ENCODE measurements around the gene DGKQ. TPM values are rescaled to one million over a fixed set of nuclear protein-coding genes. Genes with fewer than 3 reads are reported as not detected.
"Not testable (repeated sequence)": the region's sequence is repeated elsewhere in the genome, so short reads cannot be mapped to it uniquely, and the experiment has no call there.

DGKQ gene
- total RNA-seq, 1 donor from 2014 or later: 17.9 TPM

DNA sequence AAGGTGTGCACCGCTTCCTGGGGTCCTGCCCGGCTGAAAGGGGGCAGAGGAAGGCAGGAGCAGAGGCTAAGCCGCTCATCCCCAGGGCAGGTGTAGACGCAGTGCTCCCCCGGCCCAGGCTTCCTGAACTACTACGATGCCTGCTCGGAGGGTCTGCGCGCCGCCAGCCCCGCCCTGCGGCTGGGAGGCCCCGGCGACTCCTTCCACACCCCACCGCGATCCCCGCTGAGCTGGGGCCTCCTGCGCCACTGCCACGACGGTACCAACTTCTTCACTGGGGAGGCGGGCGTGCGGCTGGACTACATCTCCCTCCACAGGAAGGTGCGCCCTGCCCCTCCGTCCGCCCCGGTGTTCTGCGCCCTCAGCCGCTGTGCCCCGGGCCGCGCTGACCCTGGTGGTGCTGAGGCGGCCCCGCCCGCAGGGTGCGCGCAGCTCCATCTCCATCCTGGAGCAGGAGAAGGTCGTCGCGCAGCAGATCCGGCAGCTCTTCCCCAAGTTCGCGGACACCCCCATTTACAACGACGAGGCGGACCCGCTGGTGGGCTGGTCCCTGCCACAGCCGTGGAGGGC is 28.3 kb upstream of the DGKQ start:
- Histone ChIP-seq H3K36me3 (ENCODE audit: control insufficient read depth, insufficient read depth, low read length) (no peaks in the 10 kb centered on the region), H3K4me3 (ENCODE audit: low read depth, low read length) (no peak overlapping the region), H3K27me3 (ENCODE audit: control insufficient read depth, insufficient read depth, low read length) (peaks cover 56% of the 10 kb centered on the region)
- DNase-seq (ENCODE audit: low read depth) (no peak), FAIRE-seq (no peak)
- TF ChIP-seq, protein P1, sequence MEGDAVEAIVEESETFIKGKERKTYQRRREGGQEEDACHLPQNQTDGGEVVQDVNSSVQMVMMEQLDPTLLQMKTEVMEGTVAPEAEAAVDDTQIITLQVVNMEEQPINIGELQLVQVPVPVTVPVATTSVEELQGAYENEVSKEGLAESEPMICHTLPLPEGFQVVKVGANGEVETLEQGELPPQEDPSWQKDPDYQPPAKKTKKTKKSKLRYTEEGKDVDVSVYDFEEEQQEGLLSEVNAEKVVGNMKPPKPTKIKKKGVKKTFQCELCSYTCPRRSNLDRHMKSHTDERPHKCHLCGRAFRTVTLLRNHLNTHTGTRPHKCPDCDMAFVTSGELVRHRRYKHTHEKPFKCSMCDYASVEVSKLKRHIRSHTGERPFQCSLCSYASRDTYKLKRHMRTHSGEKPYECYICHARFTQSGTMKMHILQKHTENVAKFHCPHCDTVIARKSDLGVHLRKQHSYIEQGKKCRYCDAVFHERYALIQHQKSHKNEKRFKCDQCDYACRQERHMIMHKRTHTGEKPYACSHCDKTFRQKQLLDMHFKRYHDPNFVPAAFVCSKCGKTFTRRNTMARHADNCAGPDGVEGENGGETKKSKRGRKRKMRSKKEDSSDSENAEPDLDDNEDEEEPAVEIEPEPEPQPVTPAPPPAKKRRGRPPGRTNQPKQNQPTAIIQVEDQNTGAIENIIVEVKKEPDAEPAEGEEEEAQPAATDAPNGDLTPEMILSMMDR (IDR thresholded peaks at IDR 0.05; ENCODE audit: insufficient read depth, low read length, severe bottlenecking): no peak

DNA sequence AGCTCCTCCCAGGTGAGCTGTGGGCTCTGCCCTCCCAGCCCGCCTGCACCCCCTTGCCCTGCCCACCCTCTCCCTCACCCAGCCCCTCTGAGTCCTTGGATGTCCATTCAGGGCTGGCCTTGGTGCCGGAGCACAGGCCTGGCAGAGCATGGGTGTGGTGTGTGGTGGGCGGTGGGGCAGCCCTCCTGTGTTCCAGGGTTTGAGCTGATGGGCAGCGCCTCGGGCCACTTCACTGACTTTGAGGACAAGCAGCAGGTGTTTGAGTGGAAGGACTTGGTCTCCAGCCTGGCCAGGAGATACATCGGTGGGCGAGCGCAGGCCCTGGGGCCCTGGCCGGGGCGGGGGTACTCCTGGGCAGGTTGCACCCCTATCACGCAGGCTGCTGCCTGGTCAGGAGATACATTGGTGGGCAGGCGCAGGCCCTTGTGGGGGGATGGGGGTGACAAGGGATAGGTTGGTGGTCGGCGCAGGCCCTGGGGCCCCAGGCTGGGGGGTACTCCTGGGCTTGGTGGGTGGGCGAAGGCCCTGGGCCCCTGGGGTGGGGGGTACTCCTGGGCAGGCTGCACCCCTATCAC is 27.4 kb upstream of the DGKQ start:
- TF ChIP-seq, protein P1 (IDR thresholded peaks at IDR 0.05; ENCODE audit: insufficient read depth, low read length, severe bottlenecking): no peak
- H3K36me3 ChIP-seq (ENCODE audit: control insufficient read depth, insufficient read depth, low read length): no peaks in the 10 kb centered on the region
- DNase-seq (ENCODE audit: low read depth) (no peak), FAIRE-seq (no peak)
- peaks cover 58% of the 10 kb centered on the region for H3K27me3 ChIP-seq (ENCODE audit: control insufficient read depth, insufficient read depth, low read length)
- H3K4me3 ChIP-seq (ENCODE audit: low read depth, low read length): no peak overlapping the region

DNA sequence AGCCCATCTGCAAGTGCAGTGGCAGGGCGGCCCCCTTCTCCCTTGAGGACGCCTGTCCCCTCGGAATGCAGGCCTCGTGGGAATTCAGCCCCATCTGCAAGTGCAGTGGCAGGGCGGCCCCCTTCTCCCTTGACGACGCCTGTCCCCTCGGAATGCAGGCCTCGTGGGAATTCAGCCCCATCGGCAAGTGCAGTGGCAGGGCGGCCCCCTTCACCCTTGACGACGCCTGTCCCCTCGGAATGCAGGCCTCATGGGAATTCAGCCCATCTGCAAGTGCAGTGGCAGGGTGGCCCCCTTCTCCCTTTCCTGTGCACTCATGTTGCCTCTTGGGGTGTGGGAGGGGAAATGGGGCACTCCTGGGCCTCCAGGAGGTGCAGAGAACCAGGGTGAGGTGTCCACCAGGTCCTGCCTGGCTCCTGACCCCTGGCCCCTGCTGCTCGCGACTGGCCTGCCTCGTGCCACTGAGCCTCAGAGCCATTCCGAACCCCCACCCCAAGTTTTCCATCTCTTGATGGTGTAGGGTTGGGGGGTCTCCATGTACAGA is 26.6 kb upstream of the DGKQ start:
- TF ChIP-seq, protein P1 (IDR thresholded peaks at IDR 0.05; ENCODE audit: insufficient read depth, low read length, severe bottlenecking): no peak
- H3K36me3 ChIP-seq (ENCODE audit: control insufficient read depth, insufficient read depth, low read length): no peaks in the 10 kb centered on the region
- no peak overlapping the region for H3K4me3 ChIP-seq (ENCODE audit: low read depth, low read length)
- peaks cover 56% of the 10 kb centered on the region for H3K27me3 ChIP-seq (ENCODE audit: control insufficient read depth, insufficient read depth, low read length)
- no peak for FAIRE-seq
- DNase-seq (ENCODE audit: low read depth): no peak

DNA sequence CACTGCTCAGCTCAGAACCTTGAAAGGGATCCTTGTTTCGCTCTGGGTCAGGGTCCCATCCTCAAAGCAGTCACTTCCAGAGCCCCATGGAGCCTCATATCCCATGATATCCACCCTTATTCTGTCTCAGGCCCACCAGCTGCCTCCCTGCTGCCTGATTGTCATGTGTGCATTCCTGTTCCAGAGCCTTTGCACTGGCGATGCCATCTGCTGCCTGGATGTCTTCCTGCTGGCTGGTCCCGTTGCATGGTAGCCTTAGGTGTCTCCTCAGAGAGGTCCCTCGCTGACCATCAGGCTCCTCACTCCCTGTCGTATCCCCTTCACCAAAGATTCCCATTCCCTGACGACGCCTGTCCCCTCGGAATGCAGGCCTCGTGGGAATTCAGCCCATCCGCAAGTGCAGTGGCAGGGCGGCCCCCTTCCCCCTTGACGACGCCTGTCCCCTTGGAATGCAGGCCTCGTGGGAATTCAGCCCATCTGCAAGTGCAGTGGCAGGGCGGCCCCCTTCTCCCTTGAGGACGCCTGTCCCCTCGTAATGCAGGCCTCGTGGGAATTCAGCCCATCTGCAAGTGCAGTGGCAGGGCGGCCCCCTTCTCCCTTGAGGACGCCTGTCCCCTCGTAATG is 26.0 kb upstream of the DGKQ start:
- FAIRE-seq; H3K36me3 ChIP-seq (ENCODE audit: control insufficient read depth, insufficient read depth, low read length); DNase-seq (ENCODE audit: low read depth); H3K4me3 ChIP-seq (ENCODE audit: low read depth, low read length): not testable (repeated sequence)
- peaks cover 52% of the 10 kb centered on the region for H3K27me3 ChIP-seq (ENCODE audit: control insufficient read depth, insufficient read depth, low read length)

DNA sequence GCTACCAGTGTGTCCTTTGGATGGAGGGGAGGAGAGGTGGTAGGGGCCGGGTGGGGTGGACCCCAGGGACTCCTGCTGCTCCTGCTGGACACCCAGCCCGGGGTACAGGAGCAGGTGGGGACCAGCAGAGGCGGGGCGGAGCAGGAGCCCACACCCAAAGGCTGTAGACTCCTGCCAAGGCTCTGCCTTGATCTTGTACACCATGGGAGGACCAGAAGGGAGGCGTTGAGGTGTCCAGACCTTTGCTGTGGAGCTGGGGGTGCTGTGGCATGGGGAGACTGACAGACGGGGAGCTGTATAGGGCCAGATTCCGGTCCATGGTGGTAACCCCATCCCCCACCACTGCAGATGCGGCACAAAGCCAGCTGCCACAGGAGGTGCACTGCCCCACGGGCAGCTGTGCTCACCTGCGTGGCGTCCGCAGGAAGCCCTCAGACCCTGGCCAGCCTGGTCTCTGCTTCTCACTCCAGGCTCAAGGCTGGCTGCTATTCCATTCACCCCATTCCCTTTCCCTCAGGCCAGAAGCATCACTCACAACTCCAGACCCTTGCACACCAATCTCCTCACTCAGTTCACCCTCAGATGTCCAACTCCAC is 24.8 kb upstream of the DGKQ start:
- Histone ChIP-seq H3K27me3 (ENCODE audit: control insufficient read depth, insufficient read depth, low read length) (peaks cover 46% of the 10 kb centered on the region), H3K4me3 (ENCODE audit: low read depth, low read length) (no peak overlapping the region), H3K36me3 (ENCODE audit: control insufficient read depth, insufficient read depth, low read length) (no peaks in the 10 kb centered on the region)
- DNase-seq (ENCODE audit: low read depth) (no peak), FAIRE-seq (no peak)
- TF ChIP-seq, protein P1 (IDR thresholded peaks at IDR 0.05; ENCODE audit: insufficient read depth, low read length, severe bottlenecking): no peak

DNA sequence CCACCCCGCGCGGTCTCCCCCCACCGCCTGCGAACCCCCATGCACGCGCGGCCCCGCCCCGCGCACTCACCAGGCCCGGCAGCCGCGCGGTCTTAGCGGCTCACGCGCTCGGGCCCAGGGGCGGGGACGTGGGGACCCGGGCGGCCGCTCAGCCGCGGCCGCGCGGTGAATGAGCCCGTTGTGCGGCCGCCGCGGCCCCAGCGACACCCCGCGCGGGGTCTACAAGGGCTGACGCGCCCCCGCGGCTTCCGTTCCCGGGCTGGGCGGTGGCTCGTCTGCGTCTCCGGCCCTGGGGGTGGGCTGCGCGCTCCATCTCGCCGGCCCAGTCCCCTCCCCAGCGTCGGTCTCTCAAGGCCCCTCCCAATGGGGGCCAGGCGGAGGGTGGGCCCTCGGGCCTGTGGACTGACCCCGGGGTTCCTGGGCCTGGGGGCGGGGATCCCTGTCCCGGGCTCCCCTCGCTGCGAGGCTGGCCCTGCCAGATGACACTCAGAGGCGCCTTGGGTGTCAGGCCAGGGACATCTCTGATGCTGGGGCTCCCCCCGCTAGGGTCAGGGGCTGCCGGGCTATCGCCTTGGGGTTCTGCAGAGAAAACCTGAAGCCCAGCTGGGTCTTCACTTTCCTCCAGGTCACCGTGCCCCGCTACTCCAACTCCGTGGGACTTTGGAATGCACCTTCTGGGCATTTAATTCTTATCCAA is 24.2 kb upstream of the DGKQ start:
- FAIRE-seq: no peak

More for the DNA sequence above, 24.2 kb upstream of the DGKQ start:
- no peak for DNase-seq (ENCODE audit: low read depth)
- H3K27me3 ChIP-seq (ENCODE audit: control insufficient read depth, insufficient read depth, low read length): peaks cover 45% of the 10 kb centered on the region
- no peak overlapping the region for H3K4me3 ChIP-seq (ENCODE audit: low read depth, low read length)
- no peaks in the 10 kb centered on the region for H3K36me3 ChIP-seq (ENCODE audit: control insufficient read depth, insufficient read depth, low read length)
- TF ChIP-seq, protein P1 (IDR thresholded peaks at IDR 0.05; ENCODE audit: insufficient read depth, low read length, severe bottlenecking): no peak

Measured in bronchial epithelial cell (primary cell).